Coronary artery (tissue), 2 donors: ENCODE measurements around the gene CIROP.

Experiments used
- DNase-seq: peaks from one replicate; pipeline ENCODE4 v3.0.0-alpha.2; 2017; ENCODE audit warnings: low spot score
- H3K27ac ChIP-seq, 2 donors: fragments of 200-600 bp; sonication (generic); one replicate each; pipeline ENCODE4 v1.5.1; 2016 to 2019
- H3K4me3 ChIP-seq: fragments of 200-600 bp; sonication (generic); 2 replicates; pipeline ENCODE4 v1.5.1; 2016; ENCODE audit warnings: mild to moderate bottlenecking, moderate library complexity
- TF ChIP-seq, protein P1 (sequence below): fragments of 200-600 bp; sonication (generic); IDR thresholded peaks from one replicate; pipeline ENCODE4 v1.5.1; 2019; ENCODE audit warnings: antibody characterized with exemption

Gene CIROP

DNA sequence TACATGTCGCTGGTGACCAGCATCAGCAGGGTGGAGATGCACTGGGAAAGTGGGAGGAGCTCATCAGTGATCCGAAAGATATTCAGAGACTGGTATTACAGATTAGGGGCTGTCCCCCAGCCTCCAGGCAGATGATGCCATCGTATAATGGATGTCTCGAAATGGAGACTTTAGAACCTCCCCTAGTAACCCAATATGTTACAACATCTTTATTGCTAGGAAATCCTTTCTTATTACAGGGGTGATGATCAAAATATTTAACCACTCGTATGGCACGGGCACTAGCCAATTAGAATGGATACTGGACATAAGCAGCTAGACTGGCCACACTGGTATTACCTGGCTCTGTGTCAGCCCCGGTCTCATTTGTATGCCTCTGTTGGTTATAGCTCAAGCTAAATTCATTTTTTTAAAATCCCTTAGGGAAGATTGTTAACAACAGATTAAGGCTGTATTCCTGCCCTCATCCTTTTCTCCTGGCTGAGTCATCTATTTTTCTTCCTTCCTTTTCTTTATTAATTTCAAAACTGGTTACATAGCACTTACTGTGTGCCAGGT, 25.0 kb upstream of the CIROP start:
- TF ChIP-seq, protein P1, sequence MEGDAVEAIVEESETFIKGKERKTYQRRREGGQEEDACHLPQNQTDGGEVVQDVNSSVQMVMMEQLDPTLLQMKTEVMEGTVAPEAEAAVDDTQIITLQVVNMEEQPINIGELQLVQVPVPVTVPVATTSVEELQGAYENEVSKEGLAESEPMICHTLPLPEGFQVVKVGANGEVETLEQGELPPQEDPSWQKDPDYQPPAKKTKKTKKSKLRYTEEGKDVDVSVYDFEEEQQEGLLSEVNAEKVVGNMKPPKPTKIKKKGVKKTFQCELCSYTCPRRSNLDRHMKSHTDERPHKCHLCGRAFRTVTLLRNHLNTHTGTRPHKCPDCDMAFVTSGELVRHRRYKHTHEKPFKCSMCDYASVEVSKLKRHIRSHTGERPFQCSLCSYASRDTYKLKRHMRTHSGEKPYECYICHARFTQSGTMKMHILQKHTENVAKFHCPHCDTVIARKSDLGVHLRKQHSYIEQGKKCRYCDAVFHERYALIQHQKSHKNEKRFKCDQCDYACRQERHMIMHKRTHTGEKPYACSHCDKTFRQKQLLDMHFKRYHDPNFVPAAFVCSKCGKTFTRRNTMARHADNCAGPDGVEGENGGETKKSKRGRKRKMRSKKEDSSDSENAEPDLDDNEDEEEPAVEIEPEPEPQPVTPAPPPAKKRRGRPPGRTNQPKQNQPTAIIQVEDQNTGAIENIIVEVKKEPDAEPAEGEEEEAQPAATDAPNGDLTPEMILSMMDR, result no peak
- DNase-seq, result no peak
- Histone ChIP-seq H3K4me3 (no peak overlapping the region), H3K27ac (no peak overlapping the region)

DNA sequence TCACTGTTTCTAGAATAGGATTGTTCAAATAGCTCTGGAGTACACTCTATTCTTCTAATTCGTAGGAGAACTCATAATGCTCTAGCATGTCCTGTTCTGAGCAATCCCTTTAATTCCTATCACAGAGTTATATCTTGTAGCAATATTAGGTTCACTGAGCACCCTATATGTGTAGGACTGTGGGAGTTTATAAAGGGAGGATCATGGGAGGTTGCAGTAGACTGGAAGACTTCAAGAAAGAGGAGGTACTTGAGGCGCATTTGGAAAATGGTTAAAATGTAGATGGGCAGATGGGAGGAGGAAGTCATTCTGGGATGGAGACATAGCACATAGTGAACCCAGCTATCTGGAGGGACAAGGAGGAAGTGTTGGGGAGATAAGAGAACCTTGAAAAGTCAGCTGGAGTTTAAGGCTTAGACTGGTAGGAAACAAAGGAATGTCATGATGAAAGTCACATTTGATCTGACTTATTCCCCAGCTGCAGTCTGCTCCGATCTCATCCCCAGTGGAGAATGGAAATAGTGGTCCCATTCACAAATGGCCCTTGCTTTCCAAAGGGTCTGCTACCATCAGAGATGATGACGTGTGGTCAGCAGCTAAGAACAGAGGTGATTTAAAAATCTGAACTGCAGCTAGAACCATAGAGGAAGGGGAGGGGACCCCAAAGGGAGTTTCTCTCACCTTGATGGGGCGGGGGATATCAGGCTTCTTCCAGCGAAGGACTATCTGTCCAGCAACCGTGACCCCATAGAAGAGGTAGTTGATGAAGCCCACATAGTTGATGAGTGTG, 24.4 kb upstream of the CIROP start:
- H3K27ac ChIP-seq, result no peak overlapping the region
- DNase-seq, result no peak
- TF ChIP-seq, protein P1, result no peak
- no peak overlapping the region for H3K4me3 ChIP-seq

DNA sequence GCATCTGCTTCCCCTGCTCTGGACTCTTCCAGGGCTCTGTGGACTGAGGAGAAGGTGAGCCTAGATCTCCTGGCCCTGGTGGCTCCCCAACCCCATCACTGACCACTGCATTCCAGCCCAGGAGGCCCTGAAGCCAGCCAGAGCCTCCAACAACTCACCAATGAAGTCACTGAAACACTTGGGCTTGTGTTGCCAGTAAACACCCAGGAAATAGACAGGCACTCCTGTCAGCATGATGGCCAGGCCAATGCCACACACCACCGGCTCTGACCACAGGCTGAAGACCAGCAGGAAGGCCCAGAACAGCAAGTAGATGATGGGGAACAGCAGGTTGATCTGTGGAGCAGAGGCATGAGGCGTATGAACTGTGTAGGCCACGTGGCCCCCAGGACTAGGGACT, 23.1 kb upstream of the CIROP start:
- Histone ChIP-seq H3K27ac (no peak overlapping the region), H3K4me3 (no peak overlapping the region)
- no peak for DNase-seq
- TF ChIP-seq, protein P1, result no peak

DNA sequence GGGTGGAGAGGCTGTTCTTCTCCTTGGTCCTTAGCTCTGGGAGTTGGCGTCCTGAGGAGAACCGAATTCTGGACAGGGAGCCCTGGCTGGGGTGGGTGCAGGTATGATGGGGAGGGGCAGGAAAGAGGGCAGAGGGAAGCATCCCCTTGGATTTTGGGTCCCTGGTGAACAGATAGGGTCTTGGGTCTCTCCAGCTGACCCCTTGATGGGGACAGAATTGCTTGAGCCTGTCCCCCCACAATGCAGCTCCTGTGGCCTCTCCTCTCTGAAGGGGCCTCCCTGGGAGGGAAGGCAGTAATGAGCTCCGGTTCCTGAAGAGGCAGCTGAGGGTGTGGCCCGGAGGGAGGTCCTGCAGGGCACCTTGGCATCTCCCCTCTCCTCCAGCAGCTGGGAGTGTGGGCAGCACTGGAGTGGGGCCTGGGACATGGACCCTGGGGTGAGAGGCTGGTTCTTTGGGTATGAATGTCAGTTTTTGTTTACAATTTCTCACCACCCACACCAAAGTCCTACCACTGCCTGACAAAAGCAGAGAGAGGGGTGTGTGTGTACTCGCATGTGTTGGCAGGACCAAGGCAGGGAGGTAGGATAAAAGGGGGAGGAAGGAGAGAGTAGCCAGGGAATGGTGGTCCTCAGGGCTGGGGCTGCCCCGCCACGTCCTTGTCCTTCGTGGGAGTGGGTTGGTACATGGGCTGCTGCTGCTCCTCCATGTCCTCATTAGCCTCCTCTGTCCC, 21.9 kb upstream of the CIROP start:
- H3K27ac ChIP-seq, result no peak overlapping the region
- TF ChIP-seq, protein P1, result no peak
- no peak for DNase-seq
- no peak overlapping the region for H3K4me3 ChIP-seq

DNA sequence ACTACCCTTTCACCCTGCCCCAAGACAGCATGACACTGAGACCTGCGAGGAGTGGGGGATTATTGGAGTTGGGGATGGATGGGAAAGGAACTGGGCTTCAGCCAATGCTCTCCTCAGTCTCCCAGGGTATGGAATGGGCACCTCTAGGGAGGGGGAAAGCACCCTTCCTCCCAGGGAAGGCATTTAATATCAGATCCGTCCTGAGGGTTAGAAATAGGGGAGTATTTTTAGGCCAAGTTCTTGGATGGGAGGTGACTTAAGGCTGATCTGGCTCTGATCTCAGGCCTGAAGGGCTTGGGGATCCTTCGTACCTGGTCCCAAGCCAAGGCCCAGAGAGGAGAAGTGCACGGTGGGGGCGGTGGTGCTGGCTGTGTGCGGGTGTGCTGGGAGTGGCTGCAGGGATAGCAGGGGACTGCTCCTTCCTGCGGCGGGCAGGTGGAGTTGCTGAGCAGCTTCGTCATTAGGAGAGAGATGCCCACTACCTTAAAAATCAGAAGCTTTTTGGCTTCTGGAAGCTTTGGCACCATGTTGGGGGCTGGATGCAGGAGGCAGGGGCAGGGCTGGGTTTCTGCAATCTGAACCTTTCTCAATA, 21.2 kb upstream of the CIROP start:
- TF ChIP-seq, protein P1, result no peak
- Histone ChIP-seq H3K27ac (peak overlapping the region in 1 of 2 donors; percentile 28), H3K4me3 (no peak overlapping the region)
- DNase-seq, result no peak

DNA sequence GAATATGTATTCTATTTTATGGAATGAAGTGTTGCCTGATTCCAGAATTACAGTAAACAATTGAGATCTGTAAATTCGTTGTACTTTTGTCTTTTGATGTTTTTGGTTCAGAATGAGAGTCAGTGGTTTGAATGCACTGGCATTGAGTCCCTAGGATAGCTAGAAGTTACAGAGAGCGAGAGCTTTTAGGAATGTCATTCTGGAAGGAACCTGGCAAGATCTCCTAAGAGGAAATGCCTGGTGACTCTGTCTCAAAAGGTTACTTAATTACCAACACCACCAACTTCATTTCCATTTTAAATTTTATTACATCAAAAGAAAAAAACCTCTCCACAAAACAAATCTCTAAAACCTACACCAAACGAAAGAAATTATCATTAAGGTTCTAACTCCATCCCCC, 20.2 kb upstream of the CIROP start:
- Histone ChIP-seq H3K4me3 (no peak overlapping the region), H3K27ac (peak overlapping the region in 1 of 2 donors; percentile 26)
- TF ChIP-seq, protein P1, result no peak
- no peak for DNase-seq
